ENCODE data around the gene UROC1.

Gene UROC1

DNA sequence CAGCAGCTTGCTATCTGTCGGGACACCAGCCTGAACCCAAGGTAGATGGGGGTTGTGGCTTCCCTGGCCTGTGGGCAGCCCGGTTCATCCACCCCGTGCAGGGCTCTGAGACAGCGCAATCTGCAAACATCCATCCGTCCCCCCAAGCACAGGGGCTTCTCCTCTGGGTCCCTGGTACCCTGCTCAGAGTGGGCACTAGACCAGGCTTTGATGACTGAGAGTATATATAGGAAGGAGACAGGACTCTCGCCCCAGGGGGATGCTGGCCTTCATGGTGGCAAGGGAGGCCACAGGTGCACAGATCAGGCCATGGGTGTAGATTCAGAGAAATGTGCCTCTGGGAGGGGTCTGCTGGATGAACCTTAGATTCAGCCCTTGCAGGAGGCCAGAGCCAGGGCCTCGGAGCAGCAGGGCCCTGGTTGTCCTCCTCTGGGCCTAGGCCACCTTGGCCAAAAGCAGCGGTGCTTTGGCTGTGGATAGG lies 82.6 kb downstream of the UROC1 start:
- TF ChIP-seq GATA2 (IDR thresholded peaks at IDR 0.05; ENCODE audit: low read depth, low read length), result no peak
- TF ChIP-seq GATA3 (IDR thresholded peaks at IDR 0.05; ENCODE audit: low read depth, low read length), result no peak

DNA sequence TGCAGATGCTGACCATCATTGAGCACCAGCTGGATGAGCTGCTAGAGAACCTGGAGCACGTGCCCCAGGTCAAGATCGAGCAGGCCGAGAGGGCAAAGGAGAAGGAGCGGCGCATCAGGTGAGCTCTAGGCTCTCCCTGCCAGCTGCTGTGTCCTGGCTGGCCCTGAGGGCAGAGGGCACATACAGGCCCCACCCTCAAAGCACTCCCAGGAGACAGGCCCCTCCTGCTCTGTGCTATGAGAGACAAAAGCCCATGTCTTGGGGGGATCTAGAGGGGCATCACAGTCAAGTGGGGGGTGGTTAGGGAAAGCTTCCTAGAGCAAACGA lies 83.3 kb downstream of the UROC1 start:
- no peak for TF ChIP-seq GATA3 (IDR thresholded peaks at IDR 0.05; ENCODE audit: low read depth, low read length)
- no peak for TF ChIP-seq GATA2 (IDR thresholded peaks at IDR 0.05; ENCODE audit: low read depth, low read length)

DNA sequence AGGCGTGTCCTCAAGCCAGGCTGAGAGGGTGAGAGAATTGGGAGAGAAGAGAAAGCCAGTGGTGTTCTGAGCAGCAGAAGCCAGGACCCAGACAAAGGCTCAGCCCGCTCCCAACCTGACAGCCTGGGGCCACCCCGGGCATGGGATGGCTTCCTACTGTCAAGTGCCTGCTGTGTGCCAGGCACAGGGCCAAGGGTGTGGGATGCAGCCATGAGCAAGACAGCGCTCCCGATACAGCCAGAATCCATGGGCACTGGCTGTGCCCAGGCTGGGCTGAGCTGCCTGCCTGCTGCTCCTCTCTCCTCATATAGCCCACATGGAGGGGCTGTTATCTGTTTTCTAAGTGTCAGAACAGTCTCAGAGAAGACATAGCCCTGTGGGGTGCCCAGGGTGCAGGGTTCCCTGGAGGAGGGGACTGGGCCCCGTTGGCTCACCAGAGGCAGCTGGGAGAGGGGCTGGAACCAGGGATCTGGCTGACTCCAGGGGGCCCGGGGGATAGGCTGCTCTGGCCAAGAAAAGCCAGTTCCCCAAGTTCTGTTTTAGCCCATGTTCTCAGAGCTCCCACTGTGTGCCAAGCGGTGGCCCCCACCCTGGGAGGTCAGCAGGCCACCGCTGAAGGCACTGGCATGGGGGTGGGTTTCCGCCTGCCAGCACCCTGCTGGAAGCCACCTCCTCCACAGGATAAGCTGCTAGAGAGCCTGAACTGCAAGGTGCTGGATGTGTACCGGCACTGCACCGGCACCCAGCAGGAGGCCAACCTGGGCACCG lies 83.9 kb downstream of the UROC1 start:
- no peak for TF ChIP-seq GATA3 (IDR thresholded peaks at IDR 0.05; ENCODE audit: low read depth, low read length)
- no peak for TF ChIP-seq GATA2 (IDR thresholded peaks at IDR 0.05; ENCODE audit: low read depth, low read length)

DNA sequence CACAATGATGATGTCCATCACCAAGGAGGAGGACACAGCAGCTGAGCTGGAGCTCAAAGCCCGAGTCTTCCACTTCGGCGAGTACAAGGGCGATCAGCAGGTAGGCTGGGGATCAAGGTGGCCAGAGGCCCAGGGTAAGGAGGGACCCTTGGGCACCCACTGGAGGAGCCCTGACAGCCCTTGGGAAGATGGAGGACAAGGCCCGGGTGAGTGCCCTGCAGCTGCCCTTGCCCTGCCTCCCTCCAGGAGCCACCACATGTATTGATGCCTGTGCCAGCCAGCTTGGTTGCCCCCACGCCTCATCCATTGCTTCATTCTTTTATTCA lies 84.5 kb downstream of the UROC1 start:
- no peak for TF ChIP-seq GATA2 (IDR thresholded peaks at IDR 0.05; ENCODE audit: low read depth, low read length)
- no peak for TF ChIP-seq GATA3 (IDR thresholded peaks at IDR 0.05; ENCODE audit: low read depth, low read length)

DNA sequence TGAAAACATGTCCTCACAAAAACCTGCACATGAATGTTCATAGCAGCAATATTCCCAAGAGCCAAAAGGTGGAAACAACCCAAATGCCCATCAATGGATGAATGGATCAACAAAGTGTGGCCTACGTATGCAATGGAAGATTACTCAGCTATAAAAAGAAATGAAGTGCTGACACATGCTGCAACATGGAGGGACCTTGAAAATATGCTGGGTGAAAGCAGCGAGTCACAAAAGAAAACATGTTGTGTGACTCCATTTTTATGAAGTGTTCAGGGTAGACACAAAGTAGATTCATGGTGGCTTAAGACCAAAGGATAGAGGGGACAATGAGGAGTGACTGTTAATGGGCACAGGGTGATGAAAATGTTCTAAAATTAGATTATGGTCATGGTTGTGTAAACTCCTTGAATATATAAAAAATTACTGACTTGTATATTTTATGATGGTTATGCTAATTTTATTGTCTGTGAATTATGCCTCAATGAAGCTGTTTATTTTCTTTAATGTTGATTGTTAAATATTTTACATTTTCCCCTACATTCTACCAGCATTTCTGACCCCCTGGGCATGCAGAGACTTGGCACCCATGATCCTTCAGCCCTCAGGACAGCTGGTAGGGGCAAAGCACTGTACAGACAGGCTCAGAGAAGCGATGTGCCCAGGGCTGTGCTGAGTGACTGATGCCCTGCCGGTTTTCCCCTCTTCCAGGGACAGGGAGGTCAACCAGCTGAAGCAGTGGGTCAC lies 85.0 kb downstream of the UROC1 start:
- TF ChIP-seq GATA3 (IDR thresholded peaks at IDR 0.05; ENCODE audit: low read depth, low read length) (no peak), GATA2 (IDR thresholded peaks at IDR 0.05; ENCODE audit: low read depth, low read length) (no peak)
